Epithelial cell of proximal tubule (primary cell): ENCODE measurements around the gene CKMT2. TPM values are rescaled to one million over a fixed set of nuclear protein-coding genes. Genes with fewer than 3 reads are reported as not detected.
A peak's percentile ranks its signal among the peaks of the same experiment; 100 is the strongest.

Experiments used
- DNase-seq: peaks from one replicate; pipeline ENCODE4 v3.0.0-alpha.2; 2011; ENCODE audit warnings: low read depth
- H3K4me3 ChIP-seq: 2 replicates; pipeline ENCODE4 v1.5.1; 2011; ENCODE audit warnings: low read depth, mild to moderate bottlenecking, low read length
- CTCF ChIP-seq: conservative IDR thresholded peaks from 2 replicates; pipeline ENCODE4 v1.5.1; 2012; ENCODE audit warnings: low read depth, mild to moderate bottlenecking, low read length
- total RNA-seq: library from RNA; depleted of rRNA; stranded (reverse); fragments of >200 nt; gene quantifications from 2 replicates; pipeline ENCODE4 v1.2.3, GENCODE V29; 2015

The CKMT2 gene
- total RNA-seq, 1 donor from 2014 or later = not detected

GRCh38 chr5:81300921-81301270 lies 67.8 kb downstream of the CKMT2 start:
- no peak for TF ChIP-seq CTCF
- no peak for DNase-seq
- peak overlapping the region; percentile 73 for H3K4me3 ChIP-seq

- H3K4me3 ChIP-seq = peak within 1 kb of the TSS; percentile 73
- DNase-seq = peak; percentile 73
- peak; percentile 33 for TF ChIP-seq CTCF
These were observed 68.3 kb downstream of the CKMT2 start, which contains the start of gene ZCCHC9 for GRCh38 chr5:81301271-81302015. TSS of gene ZCCHC9 (plus strand) at chr5:81301587. CDS start at chr5:81304758, 3,171 bp downstream.

GRCh38 chr5:81302596-81302995 lies 69.5 kb downstream of the CKMT2 start:
- DNase-seq = no peak
- TF ChIP-seq CTCF = no peak
- H3K4me3 ChIP-seq = peak overlapping the region; percentile 73

GRCh38 chr5:81303563-81303962 lies 70.4 kb downstream of the CKMT2 start:
- DNase-seq = no peak
- no peak for TF ChIP-seq CTCF
- no peak overlapping the region for H3K4me3 ChIP-seq

- no peak for TF ChIP-seq CTCF
- H3K4me3 ChIP-seq = no peak overlapping the region
- no peak for DNase-seq
These were observed 72.7 kb downstream of the CKMT2 start for GRCh38 chr5:81305785-81306184.

- no peak for DNase-seq
- no peak overlapping the region for H3K4me3 ChIP-seq
- no peak for TF ChIP-seq CTCF
These were observed 75.7 kb downstream of the CKMT2 start for GRCh38 chr5:81308836-81309235.
